HEK293T (cell line): ENCODE measurements around the gene FAM76A.
A peak's percentile ranks its signal among the peaks of the same experiment; 100 is the strongest.
"Not testable (repeated sequence)": the region's sequence is repeated elsewhere in the genome, so short reads cannot be mapped to it uniquely, and the experiment has no call there.

Experiments used
- CTCF ChIA-PET: fragments of 350-600 bp; formaldehyde crosslinking; extraction: SDS; loops from one replicate; lab custom pipeline; 2021; ENCODE audit warnings: antibody characterized with exemption, inconsistent platforms; lab: Yijun Ruan, JAX
- POLR2A ChIA-PET: fragments of 350-600 bp; formaldehyde crosslinking; extraction: SDS; loops from one replicate; lab custom pipeline; 2020; ENCODE audit warnings: antibody characterized with exemption, inconsistent platforms; lab: Yijun Ruan, JAX
- DNase-seq: peaks from one replicate; pipeline ENCODE4 v3.0.0; 2012; ENCODE audit warnings: mixed read lengths; ENCODE audit errors: extremely low spot score
- ARNT ChIP-seq: fragments of 450-650 bp; IDR thresholded peaks from 2 replicates; pipeline ENCODE4 v1.6.1; 2017; ENCODE audit warnings: mild to moderate bottlenecking
- BHLHE40 ChIP-seq: fragments of 450-650 bp; IDR thresholded peaks from 2 replicates; pipeline ENCODE4 v1.6.1; 2016; ENCODE audit warnings: mild to moderate bottlenecking, moderate library complexity, borderline replicate concordance
- CTBP1 ChIP-seq: fragments of 450-650 bp; IDR thresholded peaks from 2 replicates; pipeline ENCODE4 v1.6.1; 2016; ENCODE audit warnings: borderline replicate concordance
- ELF4 ChIP-seq: fragments of 450-650 bp; IDR thresholded peaks from 2 replicates; pipeline ENCODE4 v1.6.1; 2017; ENCODE audit warnings: antibody characterized with exemption
- FOXA1 ChIP-seq: fragments of 450-650 bp; IDR thresholded peaks from 2 replicates; pipeline ENCODE4 v1.6.1; 2016; ENCODE audit warnings: mild to moderate bottlenecking
- FOXK2 ChIP-seq: fragments of 450-650 bp; IDR thresholded peaks from 2 replicates; pipeline ENCODE4 v1.6.1; 2016; ENCODE audit warnings: mild to moderate bottlenecking
- FOXM1 ChIP-seq: fragments of 450-650 bp; IDR thresholded peaks from 2 replicates; pipeline ENCODE4 v1.6.1; 2017; ENCODE audit warnings: mild to moderate bottlenecking, borderline replicate concordance
- HDGF ChIP-seq: fragments of 450-650 bp; IDR thresholded peaks from 2 replicates; pipeline ENCODE4 v1.6.1; 2017; ENCODE audit warnings: antibody characterized with exemption, borderline replicate concordance
- L3MBTL2 ChIP-seq: fragments of 450-650 bp; conservative IDR thresholded peaks from 2 replicates; pipeline ENCODE4 v1.6.1; 2016; ENCODE audit warnings: mild to moderate bottlenecking
- LEF1 ChIP-seq: fragments of 450-650 bp; IDR thresholded peaks from 2 replicates; pipeline ENCODE4 v1.6.1; 2017; ENCODE audit warnings: mild to moderate bottlenecking, borderline replicate concordance
- NFRKB ChIP-seq: fragments of 450-650 bp; IDR thresholded peaks from 2 replicates; pipeline ENCODE4 v1.6.1; 2016; ENCODE audit warnings: mild to moderate bottlenecking, moderate library complexity
- SP1 ChIP-seq: fragments of 450-650 bp; IDR thresholded peaks from 2 replicates; pipeline ENCODE4 v1.6.1; 2017
- SUZ12 ChIP-seq: fragments of 450-650 bp; IDR thresholded peaks from 2 replicates; pipeline ENCODE4 v1.6.1; 2016; ENCODE audit warnings: mild to moderate bottlenecking
- TARDBP ChIP-seq: fragments of 450-650 bp; IDR thresholded peaks from 2 replicates; pipeline ENCODE4 v1.6.1; 2016
- ZNF384 ChIP-seq: fragments of 450-650 bp; IDR thresholded peaks from 2 replicates; pipeline ENCODE4 v1.6.1; 2016
- TF ChIP-seq, protein P1 (sequence below): fragments of 450-650 bp; IDR thresholded peaks from 2 replicates; pipeline ENCODE4 v1.6.1; 2016

FAM76A gene

DNA sequence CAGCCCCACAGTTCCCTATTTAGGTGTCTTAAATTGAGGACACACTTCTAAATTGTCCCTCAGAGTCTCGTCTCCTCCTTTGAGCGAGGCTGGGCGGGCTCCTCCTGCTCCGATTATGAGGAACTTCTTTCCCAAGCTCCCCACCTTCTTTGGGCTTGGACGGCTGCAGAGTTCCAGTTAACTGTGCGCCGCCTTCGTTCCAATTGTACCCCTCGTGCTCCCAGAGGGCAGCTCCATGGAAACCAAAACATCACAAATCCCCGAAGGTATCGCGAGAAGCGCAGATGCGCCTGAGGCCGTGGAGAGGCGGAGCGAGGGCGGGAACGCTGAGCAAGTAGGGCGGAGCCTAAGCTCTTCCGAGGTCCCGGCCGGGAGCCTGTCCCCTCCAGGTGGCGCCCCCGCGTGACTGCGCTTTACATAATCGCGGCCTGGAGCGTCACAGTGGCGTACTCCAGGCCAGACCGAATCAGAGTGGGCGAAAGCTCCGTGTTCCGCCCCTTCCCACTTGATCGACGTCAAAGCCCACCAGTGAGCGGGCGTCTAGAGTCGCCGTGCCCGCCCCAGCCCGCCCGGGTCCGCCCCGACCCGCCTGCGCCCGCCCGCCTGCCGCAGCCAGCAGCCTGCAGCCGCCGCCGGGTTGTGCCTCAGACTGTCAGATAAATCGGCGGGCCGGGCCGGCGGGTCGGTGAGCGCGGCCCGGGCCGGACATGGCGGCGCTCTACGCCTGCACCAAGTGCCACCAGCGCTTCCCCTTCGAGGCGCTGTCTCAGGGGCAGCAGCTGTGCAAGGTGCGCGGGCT is at the start of gene FAM76A:
Gene FAM76A (plus strand): TSS at position 588 of the 799 bp plus-strand sequence. CDS start 120 bp downstream, at position 708.
- ChIA-PET POLR2A (interaction anchor here (0.6 to 2.3 kb wide), 15 partner anchors 13 to 124 kb away, joined by 3 to 26 read pairs (median 4); partner anchors contain the start of genes IFI6 and STX12), CTCF (interaction anchor here (0.6 to 1.9 kb wide), 8 partner anchors 8 to 215 kb away, joined by 3 to 8 read pairs (median 4); partner anchors contain the start of gene IFI6)
- TF ChIP-seq LEF1 (0 out of 2 replicates have a peak, but pooled peaks have one; percentile 39), FOXA1 (no peak), FOXK2 (no peak), SUZ12 (no peak), SP1 (peak; percentile 80), ZNF384 (no peak), TARDBP (no peak), ARNT (no peak), FOXM1 (no peak), HDGF (no peak), L3MBTL2 (peak; percentile 100), CTBP1 (no peak), ELF4 (no peak), BHLHE40 (no peak), NFRKB (no peak)
- TF ChIP-seq, protein P1, sequence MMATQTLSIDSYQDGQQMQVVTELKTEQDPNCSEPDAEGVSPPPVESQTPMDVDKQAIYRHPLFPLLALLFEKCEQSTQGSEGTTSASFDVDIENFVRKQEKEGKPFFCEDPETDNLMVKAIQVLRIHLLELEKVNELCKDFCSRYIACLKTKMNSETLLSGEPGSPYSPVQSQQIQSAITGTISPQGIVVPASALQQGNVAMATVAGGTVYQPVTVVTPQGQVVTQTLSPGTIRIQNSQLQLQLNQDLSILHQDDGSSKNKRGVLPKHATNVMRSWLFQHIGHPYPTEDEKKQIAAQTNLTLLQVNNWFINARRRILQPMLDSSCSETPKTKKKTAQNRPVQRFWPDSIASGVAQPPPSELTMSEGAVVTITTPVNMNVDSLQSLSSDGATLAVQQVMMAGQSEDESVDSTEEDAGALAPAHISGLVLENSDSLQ = peak; percentile 98

DNA sequence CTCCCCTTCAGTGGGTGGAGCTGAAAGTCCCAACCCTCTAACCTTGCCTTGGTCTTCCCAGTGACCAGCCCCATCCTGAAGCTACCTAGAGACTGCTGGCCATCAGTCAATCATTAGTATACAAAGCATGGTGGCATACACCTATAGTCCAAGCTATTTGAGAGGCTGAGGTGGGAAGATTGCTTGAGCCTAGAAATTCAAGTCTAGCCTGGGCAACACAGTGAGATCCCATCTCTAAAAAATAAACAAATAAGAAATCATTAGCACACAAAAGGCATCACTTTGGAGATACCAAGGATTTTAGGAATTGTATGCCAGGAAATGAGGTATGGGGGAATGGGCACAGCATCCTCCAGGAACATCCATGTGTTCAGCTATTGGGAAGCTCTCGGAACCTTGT is 49.4 kb upstream of the FAM76A start:
- TF ChIP-seq L3MBTL2 = no peak
- TF ChIP-seq CTBP1 = no peak
- TF ChIP-seq LEF1 = no peak
- no peak for TF ChIP-seq ARNT
- no peak for TF ChIP-seq SUZ12
- TF ChIP-seq FOXM1 = no peak
- TF ChIP-seq, protein P1 = no peak
- no peak for TF ChIP-seq FOXA1
- TF ChIP-seq SP1 = no peak
- TF ChIP-seq ELF4 = no peak
- TF ChIP-seq TARDBP = no peak
- TF ChIP-seq BHLHE40 = no peak
- TF ChIP-seq ZNF384 = no peak
- POLR2A ChIA-PET = no interaction called here
- CTCF ChIA-PET = no interaction called here
- no peak for DNase-seq

More for the DNA sequence above, at the start of gene FAM76A:
- DNase-seq = peak; percentile 100

DNA sequence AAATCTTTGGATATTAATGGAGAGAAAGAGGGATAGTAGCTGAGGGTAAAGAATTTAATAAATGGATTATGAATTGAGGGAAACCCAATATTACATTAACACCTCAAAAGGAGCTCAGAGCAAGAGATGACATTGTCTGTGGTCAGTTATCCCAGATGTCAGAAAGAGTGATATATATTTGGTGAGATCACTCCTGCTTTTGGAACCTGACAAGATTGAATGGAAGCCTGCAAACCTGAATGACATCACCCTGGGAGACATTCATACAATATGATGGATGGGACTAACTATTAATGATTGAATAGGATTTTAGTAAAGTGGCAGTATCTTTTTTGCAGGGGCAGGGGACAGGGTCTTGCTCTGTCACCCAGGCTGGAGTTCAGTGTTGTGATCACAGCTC is 47.0 kb upstream of the FAM76A start:
- ChIA-PET POLR2A (no interaction called here), CTCF (no interaction called here)
- DNase-seq = no peak
- TF ChIP-seq, protein P1 = peak; percentile 46
- no peak for TF ChIP-seq CTBP1

DNA sequence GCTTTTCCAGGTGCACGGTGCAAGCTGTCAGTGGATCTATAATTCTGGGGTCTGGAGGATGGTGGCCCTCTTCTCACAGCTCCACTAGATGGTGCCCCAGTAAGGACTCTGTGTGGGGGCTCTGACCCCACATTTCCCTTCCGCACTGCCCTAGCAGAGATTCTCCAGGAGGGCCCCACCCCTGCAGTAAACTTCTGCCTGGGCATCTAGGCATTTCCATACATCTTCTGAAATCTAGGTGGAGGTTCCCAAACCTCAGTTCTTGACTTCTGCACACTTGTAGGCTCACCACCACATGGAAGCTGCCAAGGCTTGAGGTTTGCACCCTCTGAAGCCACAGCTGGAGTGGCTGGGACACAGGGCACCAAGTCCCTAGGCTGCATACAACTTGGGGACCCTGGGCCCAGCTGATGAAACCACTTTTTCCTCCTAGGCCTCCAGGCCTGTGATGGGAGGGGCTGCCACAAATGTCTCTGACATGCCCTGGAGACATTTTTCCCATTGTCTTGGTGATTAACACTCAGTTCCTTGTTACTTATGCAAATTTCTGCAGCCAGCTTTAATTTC is 45.5 kb upstream of the FAM76A start:
- DNase-seq, CTCF ChIA-PET, POLR2A ChIA-PET: not testable (repeated sequence)

DNA sequence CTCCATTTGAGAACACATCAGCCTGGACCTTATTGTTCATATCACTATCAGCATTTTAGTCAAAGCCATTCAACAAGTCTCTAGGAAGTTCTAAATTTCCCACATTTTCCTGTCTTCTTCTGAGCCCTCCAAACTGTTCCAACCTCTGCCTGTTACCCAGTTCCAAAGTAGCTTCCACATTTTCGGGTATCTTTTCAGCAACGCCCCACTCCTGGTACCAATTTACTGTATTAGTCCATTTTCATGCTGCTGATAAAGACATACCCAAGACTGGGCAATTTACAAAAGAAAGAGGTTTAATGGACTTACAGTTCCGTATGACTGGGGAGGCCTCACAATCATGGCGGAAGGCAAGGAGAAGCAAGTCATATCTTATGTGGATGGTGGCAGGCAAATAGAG is 44.2 kb upstream of the FAM76A start:
- CTCF ChIA-PET, DNase-seq, POLR2A ChIA-PET: not testable (repeated sequence)

DNA sequence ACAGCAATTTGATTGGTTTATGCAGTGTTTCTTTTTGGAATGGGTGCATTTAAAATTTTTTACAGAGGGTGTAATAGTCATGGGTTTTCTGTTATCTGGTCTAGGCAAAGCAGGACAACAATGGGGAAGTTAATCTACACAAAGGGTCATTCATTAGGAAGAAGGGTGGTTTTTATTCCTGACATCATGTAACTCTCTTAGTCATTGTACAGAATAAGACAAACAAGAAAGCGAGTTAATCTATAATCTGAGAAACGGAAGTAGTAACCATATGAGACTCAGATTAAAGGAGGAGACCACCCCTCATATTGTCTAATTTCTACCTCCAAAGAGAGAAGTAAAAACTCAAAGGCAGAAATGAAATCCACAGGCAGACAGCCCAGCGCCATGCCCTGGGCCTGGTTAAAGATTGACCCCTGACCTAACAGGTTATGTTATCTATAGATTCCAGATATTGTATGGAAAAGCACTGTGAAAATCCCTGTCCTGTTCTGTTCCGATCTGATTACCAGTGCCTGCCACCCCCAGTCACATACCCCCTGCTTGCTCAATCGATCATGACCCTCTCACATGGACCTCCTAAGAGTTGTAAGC is 43.3 kb upstream of the FAM76A start:
- TF ChIP-seq SP1 (no peak), ELF4 (no peak), FOXA1 (no peak), ZNF384 (no peak), TARDBP (no peak), CTBP1 (no peak), L3MBTL2 (no peak), NFRKB (no peak), FOXM1 (no peak), SUZ12 (no peak)
- TF ChIP-seq, protein P1 = no peak
- POLR2A ChIA-PET = interaction anchor here (1.5 kb wide), 1 partner anchor 10 kb away, joined by 3 read pairs; the partner anchor contains the start of gene IFI6
- DNase-seq = no peak
- CTCF ChIA-PET = no interaction called here
